Spinal cord (tissue), 10 donors: ENCODE results near the gene NXPH3. TPM values are rescaled to one million over a fixed set of nuclear protein-coding genes. Genes with fewer than 3 reads are reported as not detected.

Experiments used
- DNase-seq, 6 donors: peaks; one replicate each; pipeline versions ENCODE4 v3.0.0 to v3.0.0-alpha.2; 2013 to 2015; ENCODE audit warnings: low spot score in 6 of 6, low read depth in 4 of 6
- H3K27ac ChIP-seq: one replicate; pipeline ENCODE4 v1.5.1; 2013; ENCODE audit warnings: low read depth, low read length, control low read depth
- H3K27me3 ChIP-seq: one replicate; pipeline ENCODE4 v1.6.1; 2013; ENCODE audit warnings: low read length; ENCODE audit not compliant: control insufficient read depth, insufficient read depth
- H3K36me3 ChIP-seq: one replicate; pipeline ENCODE4 v1.6.1; 2013; ENCODE audit warnings: low read length; ENCODE audit not compliant: control insufficient read depth, insufficient read depth
- H3K4me1 ChIP-seq: one replicate; pipeline ENCODE4 v1.6.1; 2013; ENCODE audit warnings: low read length; ENCODE audit not compliant: control insufficient read depth, insufficient read depth
- H3K4me3 ChIP-seq: one replicate; pipeline ENCODE4 v1.5.1; 2013; ENCODE audit warnings: low read depth, low read length, control low read depth
- H3K9me3 ChIP-seq: one replicate; pipeline ENCODE4 v1.6.1; 2013; ENCODE audit warnings: low read length; ENCODE audit not compliant: control insufficient read depth, insufficient read depth
- WGBS: methylation state at CpG from one replicate; pipeline ENCODE4 v1.1.5; 2013; ENCODE audit warnings: missing lambda C conversion rate; ENCODE audit not compliant: insufficient coverage; 5-methylcytosine and 5-hydroxymethylcytosine counted together
- polyA plus RNA-seq, 2 donors: library from polyadenylated mRNA; unstranded; fragments of 120-200 nt; gene quantifications; one replicate each; pipeline ENCODE4 v1.2.1, GENCODE V29; 2013; ENCODE audit not compliant: insufficient read length in 2 of 2
- total RNA-seq, 2 donors: library from RNA; depleted of rRNA in 1 of 2; stranded (reverse); fragments of 120-200 nt in 1 of 2; fragments of >200 nt in 1 of 2; gene quantifications; one replicate each; pipeline versions ENCODE4 v1.2.3 to v1.2.4, GENCODE V29; 2013 to 2014
- donor health status: healthy.

The NXPH3 gene
- total and polyA plus RNA-seq, 4 donors, result 2.6 to 7.5 (median 4.9) TPM

DNA sequence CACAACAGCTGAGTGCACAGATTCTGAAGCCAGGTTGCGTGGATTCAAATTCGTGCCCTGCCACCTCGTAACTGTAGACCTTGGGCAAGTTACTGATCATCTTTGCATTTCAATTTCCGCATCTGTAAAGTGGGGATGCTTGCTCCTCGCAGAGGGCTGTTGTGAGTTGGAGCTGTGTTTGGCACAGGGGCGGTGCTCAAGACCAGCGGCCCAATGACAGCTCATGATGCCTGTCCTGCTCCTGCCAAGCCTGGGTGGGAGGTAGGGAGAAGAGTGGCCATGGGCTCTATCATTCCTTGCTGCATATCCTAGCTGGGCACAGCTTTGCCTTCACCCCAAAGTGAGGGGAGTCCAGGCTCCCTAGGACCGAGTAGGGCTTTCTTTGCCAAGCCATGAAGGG is 12.6 kb downstream of the NXPH3 start:
- DNase-seq, result no peak

DNA sequence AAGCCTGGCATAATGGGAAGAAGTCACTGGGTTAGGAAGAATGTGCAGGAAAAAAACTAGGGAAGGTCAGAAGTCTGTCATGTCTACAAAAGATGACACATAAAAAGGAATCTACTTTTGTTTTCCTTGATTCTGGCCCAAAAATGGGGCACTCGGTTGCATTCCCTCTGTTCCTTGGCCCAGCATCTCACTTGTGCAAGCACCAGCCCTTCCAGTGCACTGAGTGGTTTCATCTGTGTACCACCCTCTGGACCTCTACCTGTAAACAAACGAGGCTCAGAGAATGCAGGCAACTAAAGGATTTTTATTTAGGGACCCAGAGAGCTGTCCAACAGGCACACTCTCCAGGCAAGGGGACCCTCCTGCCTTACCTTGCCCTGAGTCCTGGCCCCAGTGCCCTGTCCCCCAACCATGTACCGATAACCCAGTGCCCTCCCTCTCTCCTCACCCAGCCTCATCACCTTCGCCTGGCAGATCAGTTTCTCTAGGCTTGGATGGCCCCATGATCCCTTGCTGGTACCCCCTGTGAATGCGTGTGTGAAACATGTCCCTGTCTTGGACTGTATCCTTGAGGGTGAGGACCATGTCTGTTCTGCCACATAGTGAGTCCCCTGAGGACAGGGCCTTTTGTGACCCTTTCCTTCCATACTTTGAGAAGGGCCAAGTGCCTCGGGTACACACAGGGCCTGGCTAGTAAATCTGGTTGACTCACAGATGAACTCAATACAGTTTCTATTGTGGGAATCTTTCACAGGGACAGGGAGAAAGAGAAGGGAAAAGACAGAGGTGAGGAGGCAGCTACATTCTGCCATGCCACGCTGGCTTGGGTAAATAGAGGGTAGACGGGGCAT is 13.3 kb downstream of the NXPH3 start:
- H3K27ac ChIP-seq, result no peak overlapping the region

More for the DNA sequence above, 12.6 kb downstream of the NXPH3 start:
- Histone ChIP-seq H3K9me3 (no peaks in the 10 kb centered on the region), H3K4me1 (no peaks in the 10 kb centered on the region), H3K27ac (no peak overlapping the region), H3K27me3 (no peaks in the 10 kb centered on the region), H3K4me3 (no peak overlapping the region), H3K36me3 (no peaks in the 10 kb centered on the region)
- 93% methylated on average over 8 of the region's 8 CpGs for WGBS

DNA sequence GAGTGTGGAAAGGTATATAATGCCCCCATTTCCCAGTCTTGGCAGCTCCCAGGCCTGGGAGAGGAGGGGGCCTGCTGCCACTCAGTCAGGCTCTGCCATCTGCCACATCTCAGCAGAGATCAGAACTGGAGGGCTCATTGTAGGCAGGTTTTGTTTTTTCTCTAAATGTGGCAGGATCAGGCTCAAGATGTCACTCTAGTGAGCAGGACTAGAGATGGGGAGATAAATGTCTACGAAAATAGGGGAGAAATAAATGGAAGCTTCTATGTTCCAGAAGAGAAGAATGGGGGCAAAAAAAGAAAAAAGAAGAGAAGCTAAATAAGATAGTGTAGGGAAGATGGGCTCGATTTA is 13.9 kb downstream of the NXPH3 start:
- no peaks in the 10 kb centered on the region for H3K9me3 ChIP-seq
- peaks cover 6% of the 10 kb centered on the region for H3K36me3 ChIP-seq
- peak in 1 of 6 donors; percentile 69 for DNase-seq
- no peaks in the 10 kb centered on the region for H3K27me3 ChIP-seq
- 57% methylated on average over 1 of the region's 2 CpGs for WGBS
- H3K4me1 ChIP-seq, result no peaks in the 10 kb centered on the region
- no peak overlapping the region for H3K4me3 ChIP-seq
- H3K27ac ChIP-seq, result no peak overlapping the region

More for the DNA sequence above, 13.3 kb downstream of the NXPH3 start:
- H3K27me3 ChIP-seq, result no peaks in the 10 kb centered on the region
- H3K36me3 ChIP-seq, result peaks cover 6% of the 10 kb centered on the region
- no peak for DNase-seq
- H3K9me3 ChIP-seq, result no peaks in the 10 kb centered on the region
- H3K4me3 ChIP-seq, result no peak overlapping the region
- 86% methylated on average over 7 of the region's 8 CpGs for WGBS
- no peaks in the 10 kb centered on the region for H3K4me1 ChIP-seq

DNA sequence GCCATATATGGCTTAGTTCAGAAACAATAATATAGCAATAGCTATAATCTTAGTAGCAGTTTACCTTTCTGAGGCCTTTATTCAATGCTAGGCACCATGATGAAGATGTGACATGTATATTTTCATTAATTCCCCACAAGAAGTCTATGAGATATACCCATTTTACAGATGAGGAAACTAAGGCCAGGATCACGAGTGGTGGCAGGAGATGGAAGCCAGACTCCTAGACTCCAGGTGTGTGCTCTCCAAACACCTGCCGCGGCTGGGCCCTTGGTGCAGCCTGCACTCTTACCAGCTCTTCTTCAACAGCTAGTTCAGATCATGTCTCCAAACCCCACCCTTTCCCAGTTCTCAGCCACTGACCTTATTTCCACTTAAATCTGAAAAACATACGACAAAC is 15.2 kb downstream of the NXPH3 start:
- 97% methylated on average over 4 of the region's 4 CpGs for WGBS
- peaks cover 6% of the 10 kb centered on the region for H3K36me3 ChIP-seq
- no peak for DNase-seq
- no peak overlapping the region for H3K27ac ChIP-seq
- no peaks in the 10 kb centered on the region for H3K4me1 ChIP-seq
- no peaks in the 10 kb centered on the region for H3K9me3 ChIP-seq
- no peak overlapping the region for H3K4me3 ChIP-seq
- H3K27me3 ChIP-seq, result no peaks in the 10 kb centered on the region

DNA sequence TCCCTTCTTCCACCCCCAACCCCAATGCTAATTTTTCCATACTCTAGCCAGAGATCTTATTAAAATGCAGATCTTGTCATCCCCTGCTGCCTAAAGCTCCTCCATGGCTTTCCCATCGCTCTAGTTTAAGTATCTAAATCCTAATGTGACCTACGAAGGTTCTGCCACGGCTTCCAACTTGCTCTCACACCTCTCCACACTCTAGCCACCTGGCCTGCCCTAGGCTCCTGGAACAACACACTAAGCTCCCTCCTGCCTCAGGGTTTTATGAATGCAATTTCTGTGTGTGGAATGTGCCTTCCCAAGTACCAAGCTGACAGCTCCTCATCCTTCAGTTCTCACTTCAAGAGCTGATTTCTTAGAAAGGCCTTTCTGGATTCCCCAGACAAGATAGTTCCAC is 16.6 kb downstream of the NXPH3 start:
- 79% methylated on average over 2 of the region's 3 CpGs for whole genome bisulfite sequencing
- no peaks in the 10 kb centered on the region for H3K9me3 ChIP-seq

DNA sequence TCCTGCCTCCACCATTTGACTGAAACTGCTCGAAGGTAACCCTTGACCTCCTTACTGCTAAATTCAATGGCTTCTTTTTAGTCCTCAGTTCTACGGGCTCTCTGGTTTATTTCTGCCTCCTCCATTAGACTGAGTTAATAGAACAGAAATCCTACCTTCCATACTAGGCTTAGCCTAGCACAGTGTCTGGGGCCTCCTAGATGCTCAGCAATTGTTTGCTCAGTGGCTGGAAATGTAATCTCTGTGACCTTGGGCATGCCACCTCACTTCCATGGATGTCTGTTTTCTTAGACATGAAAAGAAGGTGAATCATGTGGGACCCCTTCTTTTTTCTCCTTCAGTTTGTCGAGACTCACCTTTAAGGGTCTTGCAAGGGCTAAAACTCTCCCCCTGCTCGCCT is 19.7 kb downstream of the NXPH3 start:
- Histone ChIP-seq H3K27me3 (no peaks in the 10 kb centered on the region), H3K9me3 (no peaks in the 10 kb centered on the region), H3K4me3 (no peak overlapping the region), H3K36me3 (peaks cover 11% of the 10 kb centered on the region), H3K27ac (no peak overlapping the region), H3K4me1 (no peaks in the 10 kb centered on the region)
- DNase-seq, result no peak
- 64% methylated on average over 2 of the region's 4 CpGs for WGBS

More for the DNA sequence above, 16.6 kb downstream of the NXPH3 start:
- DNase-seq, result no peak
- Histone ChIP-seq H3K27ac (no peak overlapping the region), H3K27me3 (no peaks in the 10 kb centered on the region), H3K36me3 (peaks cover 6% of the 10 kb centered on the region), H3K4me1 (no peaks in the 10 kb centered on the region), H3K4me3 (no peak overlapping the region)

DNA sequence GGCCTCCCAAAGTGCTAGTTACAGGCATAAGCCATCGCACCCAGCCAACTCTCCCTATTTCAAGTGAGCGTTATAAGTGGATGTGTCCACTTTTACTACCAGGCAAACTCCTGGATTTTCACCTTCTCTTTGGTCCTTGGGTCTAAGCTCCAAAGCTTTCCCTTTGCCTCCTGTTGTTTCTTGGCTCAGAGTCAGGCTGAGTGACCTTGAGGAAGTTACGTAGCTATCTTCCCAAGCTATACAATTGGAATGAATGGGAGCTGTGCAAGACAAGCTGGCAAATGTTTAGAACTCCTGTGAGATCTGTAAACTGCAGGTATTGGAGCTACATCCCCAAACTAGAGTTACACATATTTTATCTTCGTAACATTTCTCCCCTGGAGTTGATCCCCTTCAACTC is 20.3 kb downstream of the NXPH3 start:
- no peaks in the 10 kb centered on the region for H3K4me1 ChIP-seq
- peaks cover 16% of the 10 kb centered on the region for H3K36me3 ChIP-seq
- no peak for DNase-seq
- no peak overlapping the region for H3K4me3 ChIP-seq
- no peaks in the 10 kb centered on the region for H3K9me3 ChIP-seq
- no peaks in the 10 kb centered on the region for H3K27me3 ChIP-seq
- H3K27ac ChIP-seq, result no peak overlapping the region
- WGBS, result 96% methylated on average over 3 of the region's 4 CpGs

DNA sequence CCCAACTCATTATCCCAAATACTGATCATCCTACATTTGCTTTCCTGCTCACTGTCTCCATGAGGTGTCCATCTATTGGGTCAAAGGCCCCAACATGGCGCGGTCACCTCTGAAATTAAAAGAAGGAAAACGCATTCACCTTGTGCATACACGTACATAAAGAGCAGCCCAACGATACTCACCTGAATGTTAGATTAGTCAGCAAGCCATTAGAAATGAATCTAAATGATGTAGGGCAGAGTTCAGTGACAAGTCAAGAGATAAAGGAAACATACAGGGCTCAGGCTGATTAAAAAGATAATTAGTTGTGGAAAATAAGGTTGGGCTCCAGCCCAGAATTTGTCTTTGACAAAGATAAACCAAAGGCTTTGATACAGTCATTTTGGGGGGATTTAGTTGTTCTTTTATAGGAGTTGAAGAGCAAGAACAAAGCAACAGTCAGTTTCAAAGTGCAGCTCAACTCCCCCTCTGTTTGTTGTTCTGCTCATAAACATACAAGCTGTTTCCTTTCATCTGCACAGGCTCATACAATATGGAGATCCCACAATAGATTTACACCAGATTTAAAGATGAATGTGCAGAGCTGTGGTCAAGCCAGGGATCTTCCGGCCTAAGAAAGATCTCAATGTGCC is 21.1 kb downstream of the NXPH3 start:
- no peak overlapping the region for H3K27ac ChIP-seq
- H3K4me3 ChIP-seq, result no peak overlapping the region
- H3K4me1 ChIP-seq, result no peaks in the 10 kb centered on the region
- 98% methylated on average over 5 of the region's 6 CpGs for WGBS
- H3K9me3 ChIP-seq, result no peaks in the 10 kb centered on the region
- no peaks in the 10 kb centered on the region for H3K27me3 ChIP-seq
- peaks cover 16% of the 10 kb centered on the region for H3K36me3 ChIP-seq
- no peak for DNase-seq

DNA sequence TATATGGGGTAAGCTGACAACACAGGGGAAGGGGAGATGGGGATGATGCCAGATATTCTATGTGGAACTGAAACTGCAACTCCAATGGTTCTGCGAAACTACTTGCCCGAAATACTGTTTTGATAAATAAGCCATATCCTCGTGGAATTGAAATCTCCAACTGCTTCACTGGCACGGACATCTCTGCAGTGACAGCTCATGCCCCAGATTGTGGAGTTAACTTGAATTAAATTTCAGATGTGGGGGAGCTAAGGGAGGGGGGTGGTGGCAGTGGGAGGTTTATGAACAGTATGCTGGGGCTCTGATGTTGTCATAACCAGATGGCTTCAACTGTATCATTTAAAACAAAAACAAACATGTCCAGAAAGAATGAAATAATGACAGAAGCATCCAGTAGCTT is 21.8 kb downstream of the NXPH3 start:
- WGBS, result 95% methylated on average over 4 of the region's 4 CpGs
- Histone ChIP-seq H3K4me3 (no peak overlapping the region), H3K4me1 (no peaks in the 10 kb centered on the region), H3K27me3 (no peaks in the 10 kb centered on the region), H3K27ac (no peak overlapping the region), H3K9me3 (no peaks in the 10 kb centered on the region), H3K36me3 (peaks cover 16% of the 10 kb centered on the region)
- peak in 1 of 6 donors; percentile 55 for DNase-seq
